ENCODE results near the gene ZSWIM6. TPM values are rescaled to one million over a fixed set of nuclear protein-coding genes. Genes with fewer than 3 reads are reported as not detected.

ZSWIM6 gene
- polyA plus RNA-seq, 1 experiment: 11.1 TPM

DNA sequence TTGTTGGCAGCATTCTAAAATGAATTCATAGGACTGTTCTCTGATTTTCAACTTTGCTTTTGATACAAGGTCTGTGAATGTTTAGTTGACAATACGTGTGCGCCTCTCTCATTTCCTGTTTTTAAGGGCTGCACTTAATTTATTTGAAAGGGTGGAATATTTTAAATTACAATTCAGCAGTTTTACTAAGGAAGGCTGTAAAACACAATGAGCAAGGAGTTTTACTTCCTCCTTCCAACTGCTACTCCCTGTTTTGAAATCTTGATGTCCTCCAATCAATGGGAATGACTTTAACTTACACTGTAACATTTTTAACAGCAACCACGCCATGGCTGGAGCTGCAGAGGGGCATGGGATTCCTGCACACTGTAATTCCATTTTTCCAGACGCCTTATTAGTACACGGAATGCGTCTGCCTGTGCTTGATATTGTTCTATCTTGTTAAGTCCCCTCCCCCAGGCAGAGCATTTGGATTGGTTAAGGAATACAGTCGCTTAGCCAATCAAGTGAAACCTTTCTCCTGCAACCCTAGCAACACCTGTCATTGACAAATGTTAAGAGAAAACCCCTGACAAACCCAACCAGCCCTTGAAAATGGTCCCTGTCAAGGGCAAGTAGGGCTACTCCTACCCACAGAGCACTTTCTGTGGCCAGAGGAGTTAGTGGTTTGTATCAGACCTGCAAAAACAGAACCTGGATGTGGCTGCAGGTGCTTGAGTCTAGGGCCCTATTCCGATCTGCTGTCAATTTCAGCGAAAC lies 12.5 kb upstream of the ZSWIM6 start:
- ChIA-PET CTCF (no interaction called here), POLR2A (no interaction called here)
- Histone ChIP-seq H3K27me3 (ENCODE audit: control insufficient read depth, insufficient read depth, low read length) (no peaks in the 10 kb centered on the region), H3K36me3 (ENCODE audit: control insufficient read depth, insufficient read depth, low read length) (no peaks in the 10 kb centered on the region), H3K4me3 (ENCODE audit: low read depth, low read length) (no peak overlapping the region)
- no peak for DNase-seq (ENCODE audit: low read depth)
- TF ChIP-seq, protein P1, sequence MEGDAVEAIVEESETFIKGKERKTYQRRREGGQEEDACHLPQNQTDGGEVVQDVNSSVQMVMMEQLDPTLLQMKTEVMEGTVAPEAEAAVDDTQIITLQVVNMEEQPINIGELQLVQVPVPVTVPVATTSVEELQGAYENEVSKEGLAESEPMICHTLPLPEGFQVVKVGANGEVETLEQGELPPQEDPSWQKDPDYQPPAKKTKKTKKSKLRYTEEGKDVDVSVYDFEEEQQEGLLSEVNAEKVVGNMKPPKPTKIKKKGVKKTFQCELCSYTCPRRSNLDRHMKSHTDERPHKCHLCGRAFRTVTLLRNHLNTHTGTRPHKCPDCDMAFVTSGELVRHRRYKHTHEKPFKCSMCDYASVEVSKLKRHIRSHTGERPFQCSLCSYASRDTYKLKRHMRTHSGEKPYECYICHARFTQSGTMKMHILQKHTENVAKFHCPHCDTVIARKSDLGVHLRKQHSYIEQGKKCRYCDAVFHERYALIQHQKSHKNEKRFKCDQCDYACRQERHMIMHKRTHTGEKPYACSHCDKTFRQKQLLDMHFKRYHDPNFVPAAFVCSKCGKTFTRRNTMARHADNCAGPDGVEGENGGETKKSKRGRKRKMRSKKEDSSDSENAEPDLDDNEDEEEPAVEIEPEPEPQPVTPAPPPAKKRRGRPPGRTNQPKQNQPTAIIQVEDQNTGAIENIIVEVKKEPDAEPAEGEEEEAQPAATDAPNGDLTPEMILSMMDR (IDR thresholded peaks at IDR 0.05; ENCODE audit: insufficient read depth, low read depth, low read length): no peak

DNA sequence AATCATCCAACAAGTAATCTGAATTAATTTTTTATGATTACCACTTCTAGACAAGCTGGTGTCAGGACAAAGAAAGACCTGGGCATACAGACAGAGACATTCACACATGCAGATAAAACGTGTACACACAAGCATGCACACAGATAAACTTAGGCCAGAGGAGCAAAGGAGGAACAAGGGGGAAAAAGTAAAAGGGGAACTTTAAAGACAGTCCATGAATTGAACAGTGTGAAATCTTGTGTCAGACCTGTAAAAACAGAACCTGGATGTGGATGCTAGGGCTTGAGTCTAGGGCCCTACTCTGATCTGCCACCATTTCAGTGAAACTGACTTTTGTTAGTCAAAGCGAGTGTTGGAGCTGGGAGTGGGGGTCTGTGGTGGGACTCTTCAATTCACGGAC lies 11.2 kb upstream of the ZSWIM6 start:
- no peak overlapping the region for H3K4me3 ChIP-seq (ENCODE audit: low read depth, low read length)
- no peaks in the 10 kb centered on the region for H3K27me3 ChIP-seq (ENCODE audit: control insufficient read depth, insufficient read depth, low read length)
- no peak for DNase-seq (ENCODE audit: low read depth)
- TF ChIP-seq, protein P1 (IDR thresholded peaks at IDR 0.05; ENCODE audit: insufficient read depth, low read depth, low read length): no peak
- H3K36me3 ChIP-seq (ENCODE audit: control insufficient read depth, insufficient read depth, low read length): no peaks in the 10 kb centered on the region
- POLR2A ChIA-PET: no interaction called here
- CTCF ChIA-PET: interaction anchor here (1.4 to 1.7 kb wide), 2 partner anchors 9 to 11 kb away, joined by 4 read pairs; no protein-coding TSS in a partner anchor

DNA sequence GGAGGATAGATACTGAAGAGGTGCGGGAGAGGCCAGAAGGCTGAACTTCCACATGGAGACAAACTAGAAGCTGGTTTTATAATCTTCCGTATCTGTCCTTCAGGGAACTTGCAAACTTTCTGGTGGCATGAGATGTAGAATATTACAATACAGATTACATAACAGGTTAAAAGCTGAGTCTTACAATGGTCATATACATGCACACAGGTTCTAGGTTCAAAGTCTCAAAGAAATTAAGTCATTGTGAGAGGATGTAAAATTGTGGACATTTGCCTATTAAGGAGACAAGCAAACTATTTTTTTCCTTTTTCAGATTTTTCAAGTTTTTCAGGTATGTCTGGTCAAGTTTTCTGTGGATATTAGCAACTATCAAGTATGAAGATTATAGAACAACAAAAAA lies 10.4 kb upstream of the ZSWIM6 start:
- H3K4me3 ChIP-seq (ENCODE audit: low read depth, low read length): no peak overlapping the region
- H3K27me3 ChIP-seq (ENCODE audit: control insufficient read depth, insufficient read depth, low read length): no peaks in the 10 kb centered on the region
- H3K36me3 ChIP-seq (ENCODE audit: control insufficient read depth, insufficient read depth, low read length): no peaks in the 10 kb centered on the region
- DNase-seq (ENCODE audit: low read depth): no peak
- POLR2A ChIA-PET: no interaction called here
- TF ChIP-seq, protein P1 (IDR thresholded peaks at IDR 0.05; ENCODE audit: insufficient read depth, low read depth, low read length): no peak
- CTCF ChIA-PET: interaction anchor here (1.4 to 1.7 kb wide), 2 partner anchors 10 kb away, joined by 4 read pairs; no protein-coding TSS in a partner anchor

DNA sequence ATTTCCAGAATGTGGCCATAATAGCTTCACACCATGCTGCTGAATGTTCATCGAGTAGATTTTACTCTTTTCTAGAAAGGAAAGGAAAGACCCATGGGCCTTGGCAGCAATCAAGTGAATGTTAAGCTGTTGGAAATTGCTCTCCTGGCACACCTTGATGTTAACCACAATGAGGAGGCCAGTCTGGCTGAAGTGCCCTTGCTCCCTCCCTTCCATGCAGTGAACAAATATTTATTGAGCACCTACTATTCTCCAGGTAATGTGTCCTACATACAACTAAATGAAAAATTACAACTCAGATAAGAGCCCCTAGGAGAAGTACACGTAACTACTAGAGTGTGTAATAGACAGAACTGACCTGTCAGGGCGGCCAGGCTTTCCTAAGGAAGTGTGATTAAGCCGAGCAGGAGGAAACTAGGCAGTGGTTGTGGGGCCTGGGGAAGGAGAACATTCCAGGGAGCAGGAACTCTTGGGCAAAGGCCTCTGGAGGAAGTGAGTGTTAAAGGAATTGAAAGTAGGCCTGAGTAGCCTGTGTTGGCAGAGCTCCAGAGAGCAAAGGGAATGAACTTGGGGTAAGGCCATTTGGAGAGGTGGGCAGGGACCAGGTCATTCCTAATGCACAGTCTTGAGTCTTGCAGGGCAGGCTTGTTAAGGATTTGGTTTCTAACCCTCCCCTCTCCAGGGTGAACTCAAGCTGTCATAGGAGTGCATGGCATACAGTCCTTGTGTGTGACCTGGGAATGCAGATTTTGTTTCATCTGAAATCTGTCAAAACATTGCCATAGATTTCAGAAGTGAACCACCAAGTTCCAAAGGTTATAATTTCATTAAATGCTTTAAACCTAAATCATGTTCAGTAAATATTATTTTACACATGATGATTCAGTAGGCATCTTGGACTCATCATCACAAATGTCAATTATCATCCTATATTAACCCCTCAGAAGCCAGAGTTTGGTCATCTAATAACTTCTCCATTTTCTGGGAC lies 9.0 kb upstream of the ZSWIM6 start:
- ChIA-PET CTCF (no interaction called here), POLR2A (no interaction called here)
- TF ChIP-seq, protein P1 (IDR thresholded peaks at IDR 0.05; ENCODE audit: insufficient read depth, low read depth, low read length): no peak
- Histone ChIP-seq H3K36me3 (ENCODE audit: control insufficient read depth, insufficient read depth, low read length) (no peaks in the 10 kb centered on the region), H3K27me3 (ENCODE audit: control insufficient read depth, insufficient read depth, low read length) (no peaks in the 10 kb centered on the region), H3K4me3 (ENCODE audit: low read depth, low read length) (no peak overlapping the region)
- DNase-seq (ENCODE audit: low read depth): no peak

Data from BJ (cell line).